ENCODE results near the gene IL5. TPM values are rescaled to one million over a fixed set of nuclear protein-coding genes. Genes with fewer than 3 reads are reported as not detected.

IL5 gene
- total and polyA plus RNA-seq, 2 of the 4 experiments (the other 2 are of a cell fraction) = not detected

GRCh38 chr5:132500244-132500930, 42.9 kb downstream of the IL5 start:
- peak overlapping the region; percentile 99 for H2BK20ac ChIP-seq (ENCODE audit: low read depth, low read length)
- CTCF ChIA-PET = interaction anchor here (0.5 to 5.2 kb wide), 9 partner anchors 9 to 587 kb away, joined by 3 to 30 read pairs (median 3); no protein-coding TSS in a partner anchor
- H2BK5ac ChIP-seq (ENCODE audit: low read depth, low read length, poor library complexity, severe bottlenecking) = no peak overlapping the region
- no peaks in the 10 kb centered on the region for H3K27me3 ChIP-seq (ENCODE audit: control insufficient read depth, insufficient read depth, low read length)
- in situ Hi-C loops (cut with MboI; ENCODE audit: low sequenced_read_pairs) = loop anchor here (5.0 kb wide), 1 partner anchor 113 kb away; no protein-coding TSS in a partner anchor
- 0 out of 2 replicates have a peak overlapping the region, but pooled peaks have one; percentile 27 for H3K56ac ChIP-seq (ENCODE audit: extremely low read depth, insufficient read depth, low read length)
- H4K8ac ChIP-seq (ENCODE audit: low read depth in 2 of 2, low read length in 2 of 2) = peak overlapping the region in 1 of 2 experiments; percentile 52; a peak in 1 of 4 replicates
- H2BK15ac ChIP-seq (ENCODE audit: low read depth, low read length) = peak overlapping the region; percentile 59; the same call in 2 of the 3 replicates
- dilution Hi-C loops (cut with HindIII; ENCODE audit: low sequenced_read_pairs, unreplicated experiment) = no loop called here
- H4K5ac ChIP-seq (ENCODE audit: low read depth, low read length) = 0 out of 2 replicates have a peak overlapping the region, but pooled peaks have one; percentile 3
- no peaks in the 10 kb centered on the region for H4K20me1 ChIP-seq (ENCODE audit: insufficient read depth, low read length)
- POLR2A ChIA-PET (ENCODE audit: unreplicated experiment) = no interaction called here
- intact Hi-C loops (cut with micrococcal nuclease) = no loop called here
- H3K36me3 ChIP-seq (ENCODE audit: control insufficient read depth, insufficient read depth, low read length) = no peaks in the 10 kb centered on the region
- TF ChIP-seq CHD1 (IDR thresholded peaks at IDR 0.05; ENCODE audit: low read depth, low read length) = no peak
- TF ChIP-seq, protein P1, sequence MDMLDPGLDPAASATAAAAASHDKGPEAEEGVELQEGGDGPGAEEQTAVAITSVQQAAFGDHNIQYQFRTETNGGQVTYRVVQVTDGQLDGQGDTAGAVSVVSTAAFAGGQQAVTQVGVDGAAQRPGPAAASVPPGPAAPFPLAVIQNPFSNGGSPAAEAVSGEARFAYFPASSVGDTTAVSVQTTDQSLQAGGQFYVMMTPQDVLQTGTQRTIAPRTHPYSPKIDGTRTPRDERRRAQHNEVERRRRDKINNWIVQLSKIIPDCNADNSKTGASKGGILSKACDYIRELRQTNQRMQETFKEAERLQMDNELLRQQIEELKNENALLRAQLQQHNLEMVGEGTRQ (IDR thresholded peaks at IDR 0.05; ENCODE audit: low read depth, low read length) = no peak
- no peak overlapping the region for H3K4me3 ChIP-seq (ENCODE audit: insufficient read depth, low read depth, low read length)
- peak overlapping the region; percentile 24; the same call in 1 of the 2 replicates for H3K14ac ChIP-seq (replicated peaks; ENCODE audit: low read depth, low read length)
- peaks cover 52% of the 10 kb centered on the region for H3K9me1 ChIP-seq (ENCODE audit: insufficient read depth, low read length)
- no peak overlapping the region for H3K4me2 ChIP-seq (ENCODE audit: low read depth, low read length)
- H3K4me1 ChIP-seq (ENCODE audit: control insufficient read depth, insufficient read depth, low read length) = peaks cover 31% of the 10 kb centered on the region
- WGBS, 2 experiments (ENCODE audit: extremely low coverage in 2 of 2, insufficient read length in 1 of 2) = 92% methylated on average over 3 of the region's 6 CpGs; no CpG with 5 or more reads in 1 of the 2 experiments
- H3K79me1 ChIP-seq (ENCODE audit: low read depth in 1 of 2, low read length in 2 of 2) = peaks cover 0 to 22% of the 10 kb centered on the region in 2 experiments; a peak in 1 of 4 replicates
- H3K18ac ChIP-seq (ENCODE audit: low read depth, low read length) = no peak overlapping the region; the same call in 1 of the 2 replicates
- peak overlapping the region; percentile 96 for H2BK120ac ChIP-seq (ENCODE audit: low read depth, low read length)
- peak overlapping the region; percentile 99 for H3K4ac ChIP-seq (ENCODE audit: low read depth, low read length)
- H4K91ac ChIP-seq (ENCODE audit: insufficient read depth, low read depth, low read length) = peak overlapping the region; percentile 83
- H3K9me3 ChIP-seq (ENCODE audit: control insufficient read depth, insufficient read depth, low read length) = no peaks in the 10 kb centered on the region
- ATAC-seq (ENCODE audit: low read depth) (no peak), DNase-seq (no peak)
- no peak overlapping the region; the same call in 1 of the 2 replicates for H3K27ac ChIP-seq (ENCODE audit: insufficient read depth, low read length)
- H3K23ac ChIP-seq (ENCODE audit: low read depth, low read length) = peak overlapping the region; percentile 4; the same call in 1 of the 2 replicates
- H2AFZ ChIP-seq (replicated peaks; ENCODE audit: low read length, poor library complexity) = no peak overlapping the region
- BruUV-seq (replicated peaks) = no TSS peak
- no peak overlapping the region for H3K9ac ChIP-seq (ENCODE audit: low read depth, low read length)
- peak overlapping the region; percentile 65 for H2AK9ac ChIP-seq (replicated peaks; ENCODE audit: low read depth, low read length, poor library complexity)
- peak overlapping the region; percentile 49 for H2AK5ac ChIP-seq (ENCODE audit: low read depth, low read length)

All from IMR-90 (cell line).